ENCODE results near the gene NARS2. TPM values are rescaled to one million over a fixed set of nuclear protein-coding genes. Genes with fewer than 3 reads are reported as not detected.
A peak's percentile ranks its signal among the peaks of the same experiment; 100 is the strongest.
"Not testable (repeated sequence)": the region's sequence is repeated elsewhere in the genome, so short reads cannot be mapped to it uniquely, and the experiment has no call there.

Gene NARS2
- total RNA-seq, 1 donor from 2014 or later = 22.2 TPM

DNA sequence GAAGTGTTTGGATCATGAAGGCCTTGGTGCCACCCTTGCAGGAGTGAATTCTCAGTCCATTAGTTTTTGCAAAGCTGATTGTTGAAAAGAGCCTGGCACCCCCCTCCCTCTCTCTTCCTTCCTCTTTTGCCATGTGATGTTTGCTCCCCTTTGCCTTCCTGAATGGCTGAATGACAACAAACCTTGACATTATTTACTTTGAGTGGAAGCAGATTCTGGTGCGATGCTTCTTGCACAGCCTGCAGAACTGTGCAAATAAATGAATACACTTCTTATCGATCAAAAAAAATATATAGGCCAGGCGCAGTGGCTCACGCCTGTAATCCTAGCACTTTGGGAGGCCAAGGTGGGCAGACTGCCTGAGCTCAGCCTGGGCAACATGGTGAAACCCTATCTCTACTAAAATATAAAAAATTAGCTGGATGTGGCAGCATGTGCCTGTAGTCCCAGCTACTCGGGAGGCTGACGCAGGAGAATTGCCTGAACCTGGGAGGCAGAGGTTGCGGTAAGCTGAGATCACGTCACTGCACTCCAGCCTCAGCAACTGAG is 2.0 kb upstream of the NARS2 start:
- DNase-seq (ENCODE audit: low read depth) = no peak

DNA sequence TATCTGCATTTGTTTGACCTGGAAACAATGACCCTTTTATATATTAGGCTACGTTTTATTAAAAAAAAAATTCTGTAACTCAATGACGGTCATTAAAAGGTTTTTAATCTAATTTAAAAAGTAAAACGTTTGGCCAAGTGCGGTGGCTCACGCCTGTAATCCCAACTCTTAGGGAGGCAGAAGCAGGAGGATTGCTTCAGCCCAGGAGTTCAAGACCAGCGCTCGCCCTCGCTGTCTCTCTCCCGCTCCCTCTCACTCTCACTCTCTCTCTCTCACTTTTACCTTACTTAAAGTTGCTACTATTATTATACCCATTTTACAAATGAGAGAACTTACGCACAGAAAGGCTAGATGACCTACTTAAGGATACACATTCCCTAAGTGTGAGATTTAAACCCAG is 814 bp upstream of the NARS2 start:
- no peak for DNase-seq (ENCODE audit: low read depth)

DNA sequence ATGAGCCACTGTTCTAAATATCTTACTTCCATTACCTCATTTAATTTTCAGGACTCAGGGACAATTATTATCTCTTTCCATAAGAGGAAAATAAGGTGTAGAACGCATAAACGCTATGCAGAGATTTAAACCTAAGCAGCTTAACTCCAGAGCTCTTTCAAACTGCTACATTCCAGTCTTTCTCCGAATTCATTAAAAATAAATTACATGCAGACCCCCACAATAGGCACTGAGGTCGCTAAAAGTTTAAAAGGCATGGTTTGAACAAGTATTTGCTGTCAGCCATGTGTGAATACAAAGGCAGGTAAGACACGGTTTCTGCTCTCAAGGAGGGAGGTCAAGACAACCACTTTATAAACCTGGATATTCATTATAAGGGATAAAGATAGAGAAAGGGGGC is 983 bp downstream of the NARS2 start:
- DNase-seq (ENCODE audit: low read depth) = no peak

DNA sequence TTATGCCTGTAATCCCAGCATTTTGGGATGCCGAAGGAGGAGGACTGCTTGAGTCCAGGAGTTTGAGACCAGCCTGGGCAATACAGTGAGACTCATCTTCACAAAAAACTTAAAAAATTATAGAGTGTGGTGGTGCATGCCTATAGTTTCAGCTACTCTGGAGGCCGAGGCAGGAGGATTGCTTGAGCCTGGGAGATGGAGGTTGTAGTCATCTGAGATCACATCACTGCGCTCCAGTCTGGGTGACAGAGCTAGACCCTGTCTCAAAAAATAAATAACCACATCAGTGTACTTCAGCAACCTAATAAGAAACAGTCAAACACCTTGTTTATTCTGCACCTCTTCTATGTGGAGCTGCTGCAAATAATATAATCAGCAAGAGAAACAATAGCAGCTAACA is 1.4 kb downstream of the NARS2 start:
- no peak for DNase-seq (ENCODE audit: low read depth)

DNA sequence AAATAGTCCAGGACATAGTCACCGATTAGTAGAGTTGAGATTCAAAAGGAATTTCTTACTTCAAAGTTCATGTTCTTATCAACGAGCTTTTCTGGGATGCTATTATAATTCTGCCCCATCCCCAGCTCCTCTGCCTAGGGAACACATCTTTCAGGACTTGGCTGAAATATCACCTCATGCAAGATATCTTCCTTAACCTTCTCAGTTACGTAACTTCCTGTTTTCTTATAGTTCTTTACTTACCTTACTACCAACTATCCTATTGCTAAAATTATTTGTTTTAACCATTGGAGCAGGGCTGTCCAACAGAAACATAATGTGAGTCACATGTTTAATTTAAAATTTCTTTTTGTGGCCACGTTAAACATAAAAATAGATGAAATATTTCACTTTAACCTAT is 2.3 kb downstream of the NARS2 start:
- no peak for DNase-seq (ENCODE audit: low read depth)

DNA sequence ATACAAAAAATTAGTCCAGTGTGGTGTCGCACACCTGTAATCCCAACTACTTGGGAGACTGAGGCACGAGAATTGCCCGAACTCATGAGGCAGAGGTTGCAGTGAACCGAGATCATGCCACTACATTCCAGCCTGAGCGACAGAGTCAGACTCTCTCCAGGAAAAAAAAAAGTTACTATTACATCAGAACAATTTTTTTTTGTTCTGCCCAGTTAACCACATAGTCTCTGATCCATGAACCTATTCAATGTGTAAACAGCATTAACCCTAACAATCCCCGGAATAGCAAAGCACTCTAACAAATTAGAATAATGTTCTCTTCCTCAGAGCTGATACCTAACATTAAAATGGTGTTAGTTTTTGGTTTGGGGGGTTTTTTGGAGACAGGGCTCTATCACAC is 4.6 kb downstream of the NARS2 start:
- DNase-seq (ENCODE audit: low read depth) = peak; percentile 52

DNA sequence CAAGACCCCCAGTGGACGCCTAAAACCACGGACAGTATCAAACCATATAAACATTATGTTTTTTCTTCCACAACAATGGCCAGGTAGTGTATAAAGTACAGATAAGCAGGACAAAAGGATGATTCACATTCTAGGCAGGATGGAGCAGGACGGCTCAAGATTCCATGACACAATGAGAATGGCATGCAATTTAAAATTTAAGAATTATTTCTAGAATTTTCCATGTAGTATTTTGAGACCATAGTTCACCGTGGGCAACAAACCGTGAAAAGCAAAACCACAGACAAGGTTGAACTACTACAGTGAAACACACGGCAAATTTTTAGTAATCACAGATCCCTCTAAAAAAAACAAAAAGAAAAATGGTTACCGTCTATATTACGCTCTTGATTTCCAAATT is 7.5 kb downstream of the NARS2 start:
- peak; percentile 68 for DNase-seq (ENCODE audit: low read depth)

DNA sequence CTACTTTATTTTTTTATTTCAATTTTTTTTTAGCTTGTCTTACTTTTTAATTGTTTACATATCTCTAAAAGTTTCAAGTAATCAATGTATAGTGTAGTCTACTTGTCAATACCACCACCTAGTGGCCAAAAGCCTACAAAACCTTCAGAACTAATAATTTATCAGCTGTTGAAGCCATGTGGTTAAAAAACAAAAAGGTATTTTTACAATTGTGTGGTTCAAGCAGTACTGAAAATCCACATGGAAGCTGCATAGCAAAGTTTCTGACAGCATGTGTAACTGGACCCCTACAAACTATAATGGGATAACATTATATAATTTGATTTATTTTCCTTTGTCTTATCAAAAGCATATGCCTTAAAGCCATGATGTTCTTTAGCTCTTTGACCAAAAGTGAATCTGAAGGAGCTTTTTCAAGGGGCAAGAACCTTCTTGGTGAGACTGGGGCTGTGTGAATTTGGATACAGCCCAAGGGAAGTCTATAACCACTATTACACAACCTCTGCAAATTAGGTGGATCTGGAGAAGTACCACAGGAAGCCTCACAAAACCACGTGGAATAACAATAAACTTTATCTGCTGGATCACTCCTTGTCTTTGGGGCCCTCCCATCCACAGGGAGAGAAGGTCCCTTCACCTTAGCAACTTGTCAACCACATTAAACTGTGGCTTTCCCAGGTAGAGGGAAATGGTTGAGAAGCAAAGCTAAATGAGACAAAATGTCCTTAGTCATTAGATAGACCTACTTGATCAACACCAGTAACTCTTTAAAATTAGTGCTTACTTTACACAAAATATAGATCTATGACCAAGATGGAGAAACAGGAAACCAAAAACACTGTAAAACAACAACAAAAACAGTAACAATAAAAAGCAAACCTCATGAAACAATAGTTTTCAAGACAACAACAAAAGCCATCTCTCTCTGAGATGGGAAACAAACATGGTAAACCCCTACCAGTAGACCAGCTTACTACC is 9.9 kb downstream of the NARS2 start:
- DNase-seq (ENCODE audit: low read depth) = peak; percentile 62

DNA sequence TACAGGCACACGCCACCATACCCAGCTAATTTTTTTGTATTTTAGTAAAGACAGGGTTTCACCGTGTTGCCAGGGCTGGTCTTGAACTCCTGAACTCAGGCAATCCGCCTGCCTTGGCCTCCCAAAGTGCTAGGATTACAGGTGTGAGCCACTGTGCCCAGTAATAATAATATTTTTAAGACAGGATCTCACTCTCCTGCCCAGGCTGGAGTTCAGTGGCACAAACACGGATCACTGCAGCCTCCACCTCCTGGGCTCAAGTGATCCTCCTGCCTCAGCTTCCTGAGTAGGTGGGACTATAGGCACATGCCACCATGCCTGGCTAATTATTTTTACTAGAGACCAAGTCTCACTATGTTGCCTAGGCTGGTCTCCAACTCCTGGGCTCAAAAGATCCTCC is 10.6 kb downstream of the NARS2 start:
- DNase-seq (ENCODE audit: low read depth) = not testable (repeated sequence)

DNA sequence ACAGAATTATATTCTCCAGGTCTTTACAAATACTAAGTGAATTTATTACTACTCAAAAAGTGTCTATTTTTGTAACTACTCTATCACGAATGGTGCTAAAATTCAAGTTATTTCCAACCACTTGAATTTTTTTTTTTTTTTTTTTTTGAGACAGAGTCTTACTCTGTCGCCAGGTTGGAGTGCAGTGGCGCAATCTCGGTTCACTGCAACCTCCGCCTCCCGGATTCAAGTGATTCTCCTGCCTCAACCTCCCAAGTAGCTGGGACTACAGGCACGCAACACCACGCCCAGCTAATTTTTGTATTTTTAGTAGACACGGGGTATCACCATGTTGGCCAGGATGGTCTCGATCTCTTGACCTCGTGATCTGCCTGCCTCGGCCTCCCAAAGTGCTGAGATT is 11.6 kb downstream of the NARS2 start:
- not testable (repeated sequence) for DNase-seq (ENCODE audit: low read depth)

DNA sequence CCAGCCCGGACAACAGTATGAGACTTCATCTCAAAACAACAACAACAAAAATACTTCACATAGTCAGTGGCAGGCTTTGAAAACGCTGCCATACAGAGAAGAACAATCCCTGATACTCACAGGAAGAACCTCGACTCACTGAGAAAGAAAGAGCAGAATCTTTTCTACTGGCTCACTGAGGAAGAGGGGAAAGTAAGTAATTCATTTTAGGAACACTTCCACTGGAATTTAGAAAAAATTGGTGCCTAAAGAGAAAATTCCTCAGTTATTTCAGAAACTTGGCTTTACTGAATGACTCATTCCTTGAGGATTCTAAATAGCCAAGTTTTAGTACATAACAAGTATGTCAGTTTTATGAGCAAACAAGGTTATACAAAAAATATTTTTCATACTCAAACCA is 12.3 kb downstream of the NARS2 start:
- DNase-seq (ENCODE audit: low read depth) = peak; percentile 82

DNA sequence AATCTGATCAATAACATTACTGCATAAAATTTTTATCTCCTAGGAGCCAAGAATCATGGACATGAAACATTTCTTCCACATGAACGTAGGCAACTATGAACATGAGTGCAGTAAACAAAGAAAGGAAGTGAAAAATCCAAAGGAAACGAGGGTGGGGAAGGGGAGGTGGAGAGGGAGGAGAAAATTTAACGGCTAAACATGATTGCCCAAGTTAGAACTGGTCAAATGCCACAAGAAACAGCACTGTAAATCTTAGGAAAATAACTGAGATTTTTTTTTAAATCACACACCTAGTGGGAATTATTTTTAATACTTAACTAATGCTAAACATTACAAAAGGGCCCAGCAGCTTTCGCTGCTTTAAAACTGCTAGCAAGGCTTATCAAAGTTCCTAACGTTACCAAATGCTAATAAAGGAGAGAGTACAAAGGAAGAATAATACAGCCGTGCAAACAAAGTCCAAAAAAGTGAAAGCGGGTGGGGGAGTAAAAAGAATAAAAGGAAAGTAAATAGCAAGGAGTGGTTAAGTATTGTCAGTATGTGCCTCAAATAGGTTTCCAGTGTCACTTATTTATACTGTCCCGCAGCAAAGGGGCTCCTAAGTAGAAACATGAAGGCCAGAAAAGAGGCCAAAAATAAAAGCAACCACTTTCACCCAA is 13.7 kb downstream of the NARS2 start:
- peak; percentile 73 for DNase-seq (ENCODE audit: low read depth)

DNA sequence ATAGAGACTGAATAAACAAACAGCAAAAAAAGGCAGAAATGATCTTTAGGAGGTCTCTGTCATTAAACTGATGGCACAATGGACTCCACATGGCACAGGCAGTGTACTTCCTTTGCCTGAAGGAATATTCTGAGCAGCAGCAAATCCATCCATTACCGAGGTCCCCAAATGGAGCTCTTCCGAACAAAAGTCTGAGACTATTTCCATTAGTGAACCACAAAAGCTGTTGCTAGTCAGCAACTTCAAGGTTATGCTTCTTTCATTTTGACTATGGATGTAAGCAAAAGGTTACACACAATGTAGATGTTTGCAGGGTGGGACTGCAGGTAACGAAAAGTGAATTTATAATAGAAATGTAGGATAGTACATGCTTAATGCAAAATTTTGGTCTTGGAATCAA is 14.5 kb downstream of the NARS2 start:
- no peak for DNase-seq (ENCODE audit: low read depth)

DNA sequence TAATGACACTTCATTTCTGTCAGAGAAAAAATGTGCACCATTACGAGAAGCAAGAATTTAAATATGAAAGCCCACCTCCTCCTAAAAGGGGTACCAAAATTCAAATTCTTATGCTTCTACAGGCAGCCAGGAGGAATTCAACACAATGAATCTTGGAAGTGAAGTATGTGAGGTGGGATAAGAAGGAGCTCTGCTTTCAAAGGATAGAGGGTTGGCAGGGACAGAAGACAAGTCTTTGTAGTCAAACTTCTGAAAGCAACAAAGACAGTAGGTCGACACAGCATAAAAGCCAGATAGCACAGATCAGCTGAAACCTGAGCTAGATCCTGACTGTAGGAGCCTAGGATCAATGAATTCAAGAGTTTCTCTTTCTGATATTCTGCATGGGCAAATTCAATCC is 17.4 kb downstream of the NARS2 start:
- no peak for DNase-seq (ENCODE audit: low read depth)

DNA sequence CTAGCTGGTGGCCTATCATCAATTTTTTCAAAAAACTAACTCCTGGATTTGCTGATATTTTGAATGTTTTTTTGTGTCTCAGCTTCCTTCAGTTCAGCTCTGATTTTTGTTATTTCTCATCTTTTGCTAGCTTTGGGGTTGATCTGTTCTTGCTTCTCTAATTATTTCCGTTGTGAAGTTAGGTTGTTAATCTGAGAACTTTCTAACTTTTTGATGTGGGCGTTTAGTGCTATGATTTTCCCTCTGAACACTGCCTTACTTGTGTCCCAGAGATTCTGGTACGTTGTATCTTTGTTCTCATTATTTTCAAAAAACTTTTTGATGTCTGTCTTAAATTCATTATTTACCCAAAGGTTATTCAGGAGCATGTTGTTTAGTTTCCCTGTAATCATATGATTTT is 19.1 kb downstream of the NARS2 start:
- no peak for DNase-seq (ENCODE audit: low read depth)

DNA sequence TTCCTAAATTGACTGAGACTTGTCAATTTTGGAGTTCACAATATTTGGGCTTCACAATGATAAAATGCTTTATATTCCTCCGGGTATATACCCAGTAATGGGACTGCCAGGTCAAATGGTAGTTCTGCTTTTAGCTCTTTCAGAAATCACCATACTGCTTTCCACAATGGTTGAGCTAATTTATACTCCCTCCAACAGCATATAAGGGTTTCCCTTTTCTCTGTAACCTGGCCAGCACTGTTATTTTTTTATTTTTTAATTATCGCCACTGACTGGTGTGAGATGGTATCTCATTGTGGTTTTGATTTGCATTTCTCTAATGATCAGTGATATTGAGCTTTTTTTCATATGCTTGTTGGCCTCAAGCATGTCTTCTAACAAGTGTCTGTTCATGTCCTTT is 21.8 kb downstream of the NARS2 start:
- DNase-seq (ENCODE audit: low read depth) = no peak

DNA sequence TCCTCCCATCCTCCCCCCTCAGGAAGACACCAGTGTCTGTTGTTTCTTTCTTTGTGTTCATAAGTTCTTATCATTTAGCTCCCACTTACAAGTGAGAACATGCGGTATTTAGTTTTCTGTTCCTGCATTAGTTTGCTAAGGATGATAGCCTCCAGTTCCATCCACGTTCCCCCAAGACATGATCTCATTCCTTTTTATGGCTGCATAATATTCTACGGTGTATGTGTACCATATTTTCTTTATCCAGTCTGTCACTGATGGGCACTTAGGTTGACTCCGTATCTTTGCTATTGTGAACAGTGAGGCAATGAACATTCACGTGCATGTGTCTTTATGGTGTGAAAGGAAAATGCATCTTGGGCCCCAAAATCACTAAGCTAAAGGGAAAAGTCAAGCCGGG is 22.5 kb downstream of the NARS2 start:
- not testable (repeated sequence) for DNase-seq (ENCODE audit: low read depth)

DNA sequence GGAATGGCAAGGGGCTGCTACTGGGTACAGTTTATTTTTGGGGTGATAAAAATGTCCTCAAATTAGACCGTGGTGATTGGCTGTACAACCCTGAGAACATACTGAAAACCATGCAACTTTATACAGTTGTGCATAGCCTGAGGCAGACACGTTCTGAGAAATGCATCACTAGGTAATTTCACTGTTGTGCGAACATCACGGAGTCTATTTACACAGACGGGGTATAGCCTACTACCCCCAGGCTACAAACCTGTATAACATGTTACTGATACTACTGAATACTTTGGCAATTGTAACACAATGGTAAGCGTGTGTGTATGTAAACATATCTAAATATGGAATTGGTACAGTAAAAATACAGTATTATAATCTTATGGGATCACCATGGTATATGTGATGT is 23.6 kb downstream of the NARS2 start:
- DNase-seq (ENCODE audit: low read depth) = no peak

DNA sequence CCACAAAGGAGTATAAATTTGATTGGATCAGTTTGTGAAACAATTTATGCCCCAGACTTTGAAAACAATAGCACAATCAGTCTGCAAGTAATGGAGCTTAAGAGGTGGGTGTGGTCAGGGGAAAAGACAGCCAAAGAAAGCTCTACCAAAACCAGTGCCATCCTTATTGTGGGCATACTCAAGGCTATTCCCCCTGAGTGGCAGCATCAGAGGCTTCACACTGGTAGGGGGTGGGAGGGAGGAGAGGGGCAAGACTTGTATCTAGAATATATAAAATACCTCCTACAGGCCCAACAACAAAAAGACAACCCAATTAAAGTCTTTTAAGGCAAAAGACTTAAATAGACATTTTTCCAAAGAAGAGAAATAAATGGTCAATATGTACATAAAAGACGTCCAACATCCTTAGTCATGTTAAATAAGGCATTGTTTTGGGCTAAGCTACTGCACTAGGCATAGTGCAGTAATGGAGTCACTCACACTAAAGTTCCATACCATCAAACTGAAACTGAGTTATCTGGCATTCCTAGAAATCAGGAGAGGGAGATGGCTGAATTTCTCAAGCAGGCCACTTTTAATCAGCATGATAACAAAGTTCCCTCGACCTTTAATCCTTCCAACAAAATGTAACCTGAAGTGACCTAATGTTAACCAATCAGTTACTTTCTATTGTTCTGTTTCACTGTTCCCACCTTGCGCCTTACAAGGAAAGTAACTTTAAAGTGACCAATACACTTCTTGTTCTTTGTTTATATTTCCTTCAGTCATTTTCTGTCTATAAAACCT is 24.8 kb downstream of the NARS2 start:
- DNase-seq (ENCODE audit: low read depth) = no peak

DNA sequence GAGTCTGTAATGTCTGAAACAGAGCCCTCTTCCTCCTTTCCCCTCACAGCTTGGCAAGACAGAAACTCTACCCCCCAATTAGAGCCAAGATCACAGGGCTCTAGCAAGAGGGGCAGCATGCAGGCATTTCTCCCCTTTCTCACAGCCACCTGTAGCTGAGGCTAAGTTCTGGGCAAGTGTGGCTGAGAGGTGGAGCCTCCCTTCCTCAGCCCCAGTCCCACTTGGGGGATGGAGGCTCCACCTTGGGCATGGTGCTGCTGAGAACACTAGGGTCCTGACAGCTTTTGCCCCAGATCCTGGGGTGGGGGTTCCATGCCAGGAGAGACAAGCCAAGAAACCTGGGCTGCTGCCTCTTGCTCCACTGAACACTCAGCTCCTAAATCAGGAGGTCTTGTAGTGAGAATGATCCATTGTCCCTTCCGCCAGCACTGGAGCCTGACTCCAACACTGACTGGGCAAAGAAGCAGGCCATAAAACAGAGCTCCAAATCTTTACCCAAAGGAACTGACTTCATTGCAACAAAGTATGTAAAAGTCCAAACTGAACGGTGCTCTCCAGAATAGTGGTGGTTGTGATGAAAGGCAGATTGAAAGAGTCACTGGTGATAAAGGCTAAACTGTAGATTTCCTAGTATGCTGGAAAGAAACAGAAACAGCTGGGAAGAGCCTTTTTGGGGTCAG is 25.6 kb downstream of the NARS2 start:
- no peak for DNase-seq (ENCODE audit: low read depth)

DNA sequence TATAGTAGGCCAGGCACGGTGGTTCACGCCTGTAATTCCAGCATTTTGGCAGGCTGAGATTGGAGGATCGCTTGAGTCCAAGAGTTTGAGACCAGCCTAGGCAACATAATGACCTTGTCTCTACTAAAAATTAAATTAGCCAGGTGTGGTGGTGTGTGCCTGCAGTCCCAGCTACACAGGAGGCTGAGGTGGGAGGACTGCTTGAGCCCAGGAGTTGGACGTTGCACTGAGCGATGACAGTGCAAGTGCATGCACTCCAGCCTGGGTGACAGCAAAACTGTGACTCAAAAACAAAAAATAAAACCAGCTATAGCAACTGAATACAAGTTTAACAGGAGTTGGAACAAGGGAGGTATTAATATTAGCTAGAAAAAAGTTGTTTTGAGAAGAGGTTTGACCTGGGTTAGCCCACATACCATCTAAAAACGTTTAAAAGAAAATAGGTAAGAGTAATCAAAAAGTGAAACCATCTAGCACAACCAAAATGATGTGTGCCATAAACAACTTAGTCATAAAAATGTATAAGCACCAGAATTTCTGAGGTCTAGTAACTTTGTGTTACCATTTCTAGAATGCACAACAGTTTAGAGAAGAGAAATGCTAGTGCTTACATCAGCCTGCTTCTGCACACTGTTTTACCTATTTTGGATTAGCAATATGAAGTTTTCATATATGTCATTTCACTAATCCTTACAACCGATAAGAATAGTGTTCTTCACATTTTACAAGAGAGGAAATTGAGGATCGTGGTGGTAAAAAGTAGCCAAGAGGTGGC is 26.5 kb downstream of the NARS2 start:
- DNase-seq (ENCODE audit: low read depth) = no peak
